ENCODE measurements around the gene PEX7. TPM values are rescaled to one million over a fixed set of nuclear protein-coding genes. Genes with fewer than 3 reads are reported as not detected.

The PEX7 gene
- total RNA-seq, 1 experiment from 2014 or later: 9.9 TPM

- H3K27ac ChIP-seq (ENCODE audit: low read length): no peak overlapping the region
- DNase-seq (no peak), ATAC-seq (no peak)
- H3K9ac ChIP-seq (ENCODE audit: low read length): no peak overlapping the region
- TF ChIP-seq EZH2 (IDR thresholded peaks at IDR 0.05; ENCODE audit: low read length, unreplicated experiment) (no peak), EZH2phosphoT487 (IDR thresholded peaks at IDR 0.05; ENCODE audit: borderline replicate concordance, low read length) (no peak), CTCF (conservative IDR thresholded peaks at IDR 0.05; ENCODE audit: low read depth, low read length) (no peak)
- H3F3A ChIP-seq (ENCODE audit: low read length, unreplicated experiment): no peaks in the 10 kb centered on the region
- CTCF ChIA-PET: no interaction called here
- intact Hi-C loops (cut with micrococcal nuclease): no loop called here
- H3K9me3 ChIP-seq (ENCODE audit: low read length): no peaks in the 10 kb centered on the region
- POLR2A ChIA-PET (ENCODE audit: unreplicated experiment): no interaction called here
- no peaks in the 10 kb centered on the region for H3K27me3 ChIP-seq (ENCODE audit: low read length)
- no TSS peak for BruUV-seq (replicated peaks)
- no peak overlapping the region for H2AFZ ChIP-seq (ENCODE audit: low read length)
- no peak overlapping the region for H3K4me2 ChIP-seq (ENCODE audit: low read length)
- H3K4me3 ChIP-seq (ENCODE audit: low read length): no peak overlapping the region
- H3K4me1 ChIP-seq (ENCODE audit: insufficient read depth, low read length): peaks cover 10% of the 10 kb centered on the region
- H3K79me2 ChIP-seq (ENCODE audit: low read length): no peaks in the 10 kb centered on the region
- no peaks in the 10 kb centered on the region for H4K20me1 ChIP-seq (ENCODE audit: low read length)
- no peaks in the 10 kb centered on the region for H3K9me2 ChIP-seq (replicated peaks; ENCODE audit: low read length)
- H3K36me3 ChIP-seq (ENCODE audit: low read depth, low read length): no peaks in the 10 kb centered on the region
Observed at GRCh38 chr6:136775548-136775947, 46.8 kb upstream of the PEX7 start.

GRCh38 chr6:136777651-136778050, 44.7 kb upstream of the PEX7 start:
- Histone ChIP-seq H3K27ac (ENCODE audit: low read length) (no peak overlapping the region), H3K4me3 (ENCODE audit: low read length) (no peak overlapping the region), H3K9me2 (replicated peaks; ENCODE audit: low read length) (no peaks in the 10 kb centered on the region), H3K79me2 (ENCODE audit: low read length) (no peaks in the 10 kb centered on the region), H2AFZ (ENCODE audit: low read length) (no peak overlapping the region), H3K4me2 (ENCODE audit: low read length) (no peak overlapping the region), H3K36me3 (ENCODE audit: low read depth, low read length) (no peaks in the 10 kb centered on the region), H3K9ac (ENCODE audit: low read length) (no peak overlapping the region), H3K9me3 (ENCODE audit: low read length) (no peaks in the 10 kb centered on the region), H3K4me1 (ENCODE audit: insufficient read depth, low read length) (peaks cover 19% of the 10 kb centered on the region), H4K20me1 (ENCODE audit: low read length) (no peaks in the 10 kb centered on the region), H3F3A (ENCODE audit: low read length, unreplicated experiment) (no peaks in the 10 kb centered on the region), H3K27me3 (ENCODE audit: low read length) (no peaks in the 10 kb centered on the region)
- TF ChIP-seq EZH2phosphoT487 (IDR thresholded peaks at IDR 0.05; ENCODE audit: borderline replicate concordance, low read length) (no peak), EZH2 (IDR thresholded peaks at IDR 0.05; ENCODE audit: low read length, unreplicated experiment) (no peak), CTCF (conservative IDR thresholded peaks at IDR 0.05; ENCODE audit: low read depth, low read length) (no peak)
- ATAC-seq (no peak), DNase-seq (no peak)
- BruUV-seq (replicated peaks): no TSS peak
- CTCF ChIA-PET: no interaction called here
- POLR2A ChIA-PET (ENCODE audit: unreplicated experiment): no interaction called here
- intact Hi-C loops (cut with micrococcal nuclease): no loop called here

GRCh38 chr6:136779682-136780081, 42.7 kb upstream of the PEX7 start:
- Histone ChIP-seq H3K9ac (ENCODE audit: low read length) (no peak overlapping the region), H3K4me2 (ENCODE audit: low read length) (no peak overlapping the region), H3K79me2 (ENCODE audit: low read length) (no peaks in the 10 kb centered on the region), H3K27me3 (ENCODE audit: low read length) (no peaks in the 10 kb centered on the region), H4K20me1 (ENCODE audit: low read length) (no peaks in the 10 kb centered on the region), H3F3A (ENCODE audit: low read length, unreplicated experiment) (no peaks in the 10 kb centered on the region), H3K27ac (ENCODE audit: low read length) (no peak overlapping the region), H3K9me3 (ENCODE audit: low read length) (no peaks in the 10 kb centered on the region), H3K4me3 (ENCODE audit: low read length) (no peak overlapping the region), H3K4me1 (ENCODE audit: insufficient read depth, low read length) (peaks cover 16% of the 10 kb centered on the region), H3K36me3 (ENCODE audit: low read depth, low read length) (no peaks in the 10 kb centered on the region), H3K9me2 (replicated peaks; ENCODE audit: low read length) (no peaks in the 10 kb centered on the region), H2AFZ (ENCODE audit: low read length) (no peak overlapping the region)
- TF ChIP-seq CTCF (conservative IDR thresholded peaks at IDR 0.05; ENCODE audit: low read depth, low read length) (no peak), EZH2phosphoT487 (IDR thresholded peaks at IDR 0.05; ENCODE audit: borderline replicate concordance, low read length) (no peak)
- intact Hi-C loops (cut with micrococcal nuclease): no loop called here
- BruUV-seq (replicated peaks): no TSS peak
- ChIA-PET CTCF (no interaction called here), POLR2A (ENCODE audit: unreplicated experiment) (no interaction called here)
- ATAC-seq (no peak), DNase-seq (no peak)

Measured in PC-3 (cell line).